HepG2 (cell line): ENCODE measurements around the gene CD7. TPM values are rescaled to one million over a fixed set of nuclear protein-coding genes. Genes with fewer than 3 reads are reported as not detected.
A peak's percentile ranks its signal among the peaks of the same experiment; 100 is the strongest.

ENCODE experiments used
- ARID2 ChIP-seq: sonication (generic); formaldehyde crosslinking; IDR thresholded peaks from 2 replicates; pipeline ENCODE4 v1.8.1; 2022; ENCODE audit warnings: mild to moderate bottlenecking, missing genetic modification reagents, borderline replicate concordance
- ARID3A ChIP-seq: IDR thresholded peaks from 2 replicates; pipeline ENCODE4 v1.6.1; 2012; ENCODE audit warnings: low read depth, low read length, improper control_type of control experiment
- CREBL2 ChIP-seq: sonication (generic); formaldehyde crosslinking; IDR thresholded peaks from 2 replicates; pipeline ENCODE4 v1.8.1; 2023; ENCODE audit warnings: missing genetic modification reagents, mild to moderate bottlenecking, borderline replicate concordance
- DRAP1 ChIP-seq: IDR thresholded peaks from 2 replicates; pipeline ENCODE4 v1.6.1; 2016; ENCODE audit warnings: missing genetic modification reagents, missing compliant biosample characterization
- ETV6 ChIP-seq: sonication (generic); formaldehyde crosslinking; conservative IDR thresholded peaks from 2 replicates; pipeline ENCODE4 v1.4.0; 2020; ENCODE audit warnings: missing genetic modification reagents
- HCFC1 ChIP-seq: fragments of 150-350 bp; IDR thresholded peaks from 2 replicates; pipeline ENCODE4 v1.6.1; 2014; ENCODE audit warnings: low read depth, low read length
- KDM2A ChIP-seq: sonication (generic); formaldehyde crosslinking; IDR thresholded peaks from 2 replicates; pipeline ENCODE4 v1.4.0; 2020; ENCODE audit warnings: low read depth, missing genetic modification reagents, borderline replicate concordance
- KMT2B ChIP-seq: IDR thresholded peaks from 2 replicates; pipeline ENCODE4 v1.6.1; 2016; ENCODE audit warnings: missing genetic modification reagents, missing compliant biosample characterization
- MAFG ChIP-seq: sonication (generic); formaldehyde crosslinking; IDR thresholded peaks from 2 replicates; pipeline ENCODE4 v1.5.1; 2020; ENCODE audit warnings: mild to moderate bottlenecking, missing genetic modification reagents
- NCOA2 ChIP-seq: sonication (generic); formaldehyde crosslinking; IDR thresholded peaks from 2 replicates; pipeline ENCODE4 v1.8.0; 2022; ENCODE audit warnings: inconsistent platforms
- NFIC ChIP-seq: IDR thresholded peaks from 2 replicates; pipeline ENCODE4 v1.6.1; 2012; ENCODE audit warnings: mild to moderate bottlenecking, low read length, inconsistent platforms
- RBFOX2 ChIP-seq: fragments of 200-400 bp; formaldehyde crosslinking; IDR thresholded peaks from 2 replicates; pipeline ENCODE4 v1.6.1; 2017; ENCODE audit warnings: low read depth, mild to moderate bottlenecking, low read length
- RFX1 ChIP-seq: fragments of 450-650 bp; IDR thresholded peaks from 2 replicates; pipeline ENCODE4 v1.6.1; 2017
- SOX13 ChIP-seq, 3 experiments: fragments of 450-650 bp in 1 of 3; sonication (generic) in 1 of 3; formaldehyde crosslinking in 1 of 3; IDR thresholded peaks in 2 of 3; conservative IDR thresholded peaks in 1 of 3; 2 replicates each; pipeline versions ENCODE4 v1.5.0 to v1.6.1; 2016 to 2020; ENCODE audit warnings: antibody characterized with exemption in 1 of 3, mild to moderate bottlenecking in 1 of 3, missing compliant biosample characterization in 1 of 3, missing genetic modification reagents in 1 of 3, moderate library complexity in 1 of 3
- SP5 ChIP-seq: IDR thresholded peaks from 2 replicates; pipeline ENCODE4 v1.6.1; 2016; ENCODE audit warnings: low read depth, borderline replicate concordance
- SRF ChIP-seq: IDR thresholded peaks from 2 replicates; pipeline ENCODE4 v1.6.1; 2011; ENCODE audit warnings: mild to moderate bottlenecking, low read depth, low read length, moderate library complexity
- SRSF1 ChIP-seq: fragments of 200-400 bp; formaldehyde crosslinking; optimal IDR thresholded peaks from 2 replicates; pipeline ENCODE3; 2017; ENCODE audit warnings: mild to moderate bottlenecking, low read depth, low read length, moderate library complexity
- THAP7 ChIP-seq: sonication (generic); formaldehyde crosslinking; IDR thresholded peaks from 2 replicates; pipeline ENCODE4 v1.8.1; 2023; ENCODE audit warnings: mild to moderate bottlenecking, missing genetic modification reagents
- ZFP82 ChIP-seq: sonication (generic); formaldehyde crosslinking; IDR thresholded peaks from 2 replicates; pipeline ENCODE4 v1.5.1; 2020; ENCODE audit warnings: mild to moderate bottlenecking, missing genetic modification reagents, borderline replicate concordance
- ZIK1 ChIP-seq: sonication (generic); formaldehyde crosslinking; IDR thresholded peaks from 2 replicates; pipeline ENCODE4 v1.5.0; 2020; ENCODE audit warnings: mild to moderate bottlenecking, low read depth, missing genetic modification reagents, borderline replicate concordance
- ZNF329 ChIP-seq: sonication (generic); formaldehyde crosslinking; IDR thresholded peaks from 2 replicates; pipeline ENCODE4 v1.9.0; 2021; ENCODE audit warnings: low read depth, mild to moderate bottlenecking, missing genetic modification reagents
- ZNF484 ChIP-seq: sonication (generic); formaldehyde crosslinking; IDR thresholded peaks from 2 replicates; pipeline ENCODE4 v1.5.1; 2020; ENCODE audit warnings: mild to moderate bottlenecking, low read depth, missing genetic modification reagents, borderline replicate concordance
- ZNF496 ChIP-seq: sonication (generic); formaldehyde crosslinking; IDR thresholded peaks from 2 replicates; pipeline ENCODE4 v1.8.1; 2023; ENCODE audit warnings: mild to moderate bottlenecking, moderate library complexity, missing genetic modification reagents; ENCODE audit not compliant: insufficient replicate concordance
- ZNF652 ChIP-seq: IDR thresholded peaks from 2 replicates; pipeline ENCODE4 v1.6.1; 2016; ENCODE audit warnings: low read depth, borderline replicate concordance
- ZNF713 ChIP-seq: sonication (generic); formaldehyde crosslinking; IDR thresholded peaks from 2 replicates; pipeline ENCODE4 v1.4.0; 2020; ENCODE audit warnings: mild to moderate bottlenecking, missing genetic modification reagents
- ZNF720 ChIP-seq: sonication (generic); formaldehyde crosslinking; IDR thresholded peaks from 2 replicates; pipeline ENCODE4 v1.4.0; 2020; ENCODE audit warnings: missing genetic modification reagents
- ZNF773 ChIP-seq: sonication (generic); formaldehyde crosslinking; IDR thresholded peaks from 2 replicates; pipeline ENCODE4 v1.4.0; 2020; ENCODE audit warnings: missing genetic modification reagents, borderline replicate concordance
- polyA plus RNA-seq, 8 experiments: library from polyadenylated mRNA; depleted of rRNA in 3 of 8; stranded (reverse) in 7 of 8; unstranded in 1 of 8; fragments of >200 nt; fragmentation: Illumina TruSeq in 4 of 8; extraction: Trizol in 4 of 8; gene quantifications; 2 replicates each; pipeline versions ENCODE4 v1.2.1 to v1.2.3, GENCODE V29; 2011 to 2016; ENCODE audit warnings: low read depth in 4 of 8, missing spikeins in 1 of 8, mixed read lengths in 1 of 8; ENCODE audit not compliant: insufficient read depth in 1 of 8
- total RNA-seq, 5 experiments: library from RNA; depleted of rRNA; stranded (reverse); fragments of >200 nt; fragmentation: Illumina TruSeq; extraction: Trizol; gene quantifications; 2 replicates each; pipeline ENCODE4 v1.2.3, GENCODE V29; 2016; ENCODE audit warnings: low read depth in 1 of 5

CD7 gene
- total and polyA plus RNA-seq, 2 of the 13 experiments (the other 11 are each of a cell fraction or from before 2014, with no cell fraction given): 67.6 to 76.4 TPM

- TF ChIP-seq KDM2A (CRISPR knock-in tag): peak; percentile 81
- TF ChIP-seq KMT2B: peak; percentile 68
- peak; percentile 88; the same call in 1 of the 2 replicates for TF ChIP-seq ZNF329 (CRISPR knock-in tag)
- no peak; the same call in none of the 2 replicates for TF ChIP-seq ETV6
- no peak for TF ChIP-seq ZNF652 (CRISPR knock-in tag)
- TF ChIP-seq SOX13 (IDR thresholded peaks at IDR 0.05): no peak
- peak in 1 of 2 experiments; percentile 15; a peak in 1 of 4 replicates for TF ChIP-seq SOX13 (CRISPR knock-in tag; conservative IDR thresholded peaks at IDR 0.05 in 1 of 2, IDR thresholded peaks at IDR 0.05 in 1 of 2)
- TF ChIP-seq SP5 (CRISPR knock-in tag): peak; percentile 51; the same call in 1 of the 2 replicates
- TF ChIP-seq NCOA2 (CRISPR knock-in tag): peak; percentile 34
- TF ChIP-seq RFX1: no peak
- TF ChIP-seq ZFP82 (CRISPR knock-in tag): peak; percentile 94; the same call in 1 of the 2 replicates
- TF ChIP-seq RBFOX2: peak; percentile 99
- TF ChIP-seq SRF: peak; percentile 64
- TF ChIP-seq NFIC: no peak
- no peak for TF ChIP-seq ZNF720 (CRISPR knock-in tag)
- TF ChIP-seq THAP7: peak; percentile 38; the same call in 1 of the 2 replicates
- TF ChIP-seq CREBL2 (CRISPR knock-in tag): no peak
- TF ChIP-seq ZNF773 (CRISPR knock-in tag): 0 out of 2 replicates have a peak, but pooled peaks have one; percentile 24
- TF ChIP-seq MAFG (CRISPR knock-in tag): no peak
- TF ChIP-seq DRAP1 (CRISPR knock-in tag): peak; percentile 100
- peak; percentile 91; the same call in 1 of the 2 replicates for TF ChIP-seq ZIK1 (CRISPR knock-in tag)
- TF ChIP-seq HCFC1: peak; percentile 38
- no peak for TF ChIP-seq ZNF496 (CRISPR knock-in tag)
- peak; percentile 96 for TF ChIP-seq ARID2 (CRISPR knock-in tag)
- no peak for TF ChIP-seq ARID3A
- peak; percentile 81; the same call in 1 of the 2 replicates for TF ChIP-seq ZNF713 (CRISPR knock-in tag)
- TF ChIP-seq SRSF1: peak; percentile 96
- no peak for TF ChIP-seq ZNF484 (CRISPR knock-in tag)
These were observed 24.9 kb downstream of the CD7 start (continued) for GRCh38 chr17:82292251-82293154.
